Osteoblast (primary cell): ENCODE data around the gene ATP13A2. TPM values are rescaled to one million over a fixed set of nuclear protein-coding genes. Genes with fewer than 3 reads are reported as not detected.
A peak's percentile ranks its signal among the peaks of the same experiment; 100 is the strongest.

ENCODE experiments used
- DNase-seq: peaks from one replicate; pipeline ENCODE4 v3.0.0; 2011; ENCODE audit warnings: low spot score, mixed read lengths; ENCODE audit not compliant: insufficient read length; ENCODE audit errors: missing footprints
- H2AFZ ChIP-seq: 2 replicates; pipeline ENCODE4 v1.6.0; 2011; ENCODE audit warnings: mild to moderate bottlenecking, low read length
- H3K27ac ChIP-seq: 2 replicates; pipeline ENCODE4 v1.5.1; 2011; ENCODE audit warnings: mild to moderate bottlenecking, low read depth, low read length, moderate library complexity
- H3K27me3 ChIP-seq: 2 replicates; pipeline ENCODE4 v1.6.0; 2012; ENCODE audit warnings: mild to moderate bottlenecking, control low read depth, inconsistent platforms, low read length, moderate library complexity; ENCODE audit not compliant: insufficient read depth
- H3K36me3 ChIP-seq: 2 replicates; pipeline ENCODE4 v1.5.1; 2011; ENCODE audit warnings: mild to moderate bottlenecking, low read length, control low read depth, moderate library complexity; ENCODE audit not compliant: insufficient read depth
- H3K4me1 ChIP-seq: 2 replicates; pipeline ENCODE4 v1.5.1; 2011; ENCODE audit warnings: mild to moderate bottlenecking, low read length, control low read depth, moderate library complexity; ENCODE audit not compliant: insufficient read depth
- H3K4me2 ChIP-seq: 2 replicates; pipeline ENCODE4 v1.6.0; 2011; ENCODE audit warnings: mild to moderate bottlenecking, low read length; ENCODE audit not compliant: insufficient read depth
- H3K4me3 ChIP-seq: fragments of 200-600 bp; sonication (generic); 3 replicates; pipeline ENCODE4 v1.5.1; 2012; ENCODE audit warnings: mild to moderate bottlenecking, low read length, inconsistent platforms; ENCODE audit not compliant: insufficient read depth
- H3K79me2 ChIP-seq: 2 replicates; pipeline ENCODE4 v1.6.0; 2012; ENCODE audit warnings: mild to moderate bottlenecking, low read length, control low read depth, inconsistent platforms; ENCODE audit not compliant: insufficient read depth
- H3K9me3 ChIP-seq: 2 replicates; pipeline ENCODE4 v1.5.1; 2011; ENCODE audit warnings: low read depth, low read length, control low read depth
- H4K20me1 ChIP-seq: 2 replicates; pipeline ENCODE4 v1.6.0; 2012; ENCODE audit warnings: mild to moderate bottlenecking, low read length, control low read depth; ENCODE audit not compliant: insufficient read depth
- total RNA-seq: library from RNA; depleted of rRNA; stranded (reverse); fragments of >200 nt; gene quantifications from 2 replicates; pipeline ENCODE4 v1.2.3, GENCODE V29; 2012
- TF ChIP-seq, protein P1 (sequence below): IDR thresholded peaks from 2 replicates; pipeline ENCODE4 v1.5.1; 2011; ENCODE audit warnings: mild to moderate bottlenecking, low read depth, low read length, moderate library complexity; ENCODE audit errors: extremely low read depth

ATP13A2 gene
- total RNA-seq, 1 donor = 34.4 TPM

DNA sequence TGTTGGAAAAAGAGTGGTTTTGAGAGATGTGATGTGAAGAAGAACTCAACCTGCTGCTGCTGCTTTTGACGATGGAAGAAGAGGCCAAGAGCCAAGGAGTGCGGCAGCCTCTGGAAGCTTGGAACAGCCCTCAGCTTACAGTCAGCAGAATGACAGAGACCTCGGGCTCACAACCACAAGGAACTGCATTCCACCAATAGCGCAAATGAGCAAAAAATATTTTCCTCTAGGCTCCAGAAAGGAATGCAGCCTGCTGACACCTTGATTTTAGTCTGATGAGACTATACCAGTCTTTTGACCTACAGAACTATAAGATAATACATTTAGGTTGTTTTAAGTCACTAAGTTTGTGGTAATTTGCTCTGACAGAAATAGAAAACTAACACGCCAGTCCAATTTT, 31.9 kb upstream of the ATP13A2 start:
- H3K4me1 ChIP-seq = peaks cover 6% of the 10 kb centered on the region
- H3K27ac ChIP-seq = no peak overlapping the region
- no peak overlapping the region for H3K4me2 ChIP-seq
- H4K20me1 ChIP-seq = peaks cover 14% of the 10 kb centered on the region
- TF ChIP-seq, protein P1, sequence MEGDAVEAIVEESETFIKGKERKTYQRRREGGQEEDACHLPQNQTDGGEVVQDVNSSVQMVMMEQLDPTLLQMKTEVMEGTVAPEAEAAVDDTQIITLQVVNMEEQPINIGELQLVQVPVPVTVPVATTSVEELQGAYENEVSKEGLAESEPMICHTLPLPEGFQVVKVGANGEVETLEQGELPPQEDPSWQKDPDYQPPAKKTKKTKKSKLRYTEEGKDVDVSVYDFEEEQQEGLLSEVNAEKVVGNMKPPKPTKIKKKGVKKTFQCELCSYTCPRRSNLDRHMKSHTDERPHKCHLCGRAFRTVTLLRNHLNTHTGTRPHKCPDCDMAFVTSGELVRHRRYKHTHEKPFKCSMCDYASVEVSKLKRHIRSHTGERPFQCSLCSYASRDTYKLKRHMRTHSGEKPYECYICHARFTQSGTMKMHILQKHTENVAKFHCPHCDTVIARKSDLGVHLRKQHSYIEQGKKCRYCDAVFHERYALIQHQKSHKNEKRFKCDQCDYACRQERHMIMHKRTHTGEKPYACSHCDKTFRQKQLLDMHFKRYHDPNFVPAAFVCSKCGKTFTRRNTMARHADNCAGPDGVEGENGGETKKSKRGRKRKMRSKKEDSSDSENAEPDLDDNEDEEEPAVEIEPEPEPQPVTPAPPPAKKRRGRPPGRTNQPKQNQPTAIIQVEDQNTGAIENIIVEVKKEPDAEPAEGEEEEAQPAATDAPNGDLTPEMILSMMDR = no peak
- no peak for DNase-seq
- H3K27me3 ChIP-seq = no peaks in the 10 kb centered on the region
- no peak overlapping the region for H2AFZ ChIP-seq
- H3K4me3 ChIP-seq = no peak overlapping the region
- H3K79me2 ChIP-seq = peaks cover 41% of the 10 kb centered on the region
- peaks cover 45% of the 10 kb centered on the region for H3K36me3 ChIP-seq
- H3K9me3 ChIP-seq = no peaks in the 10 kb centered on the region

DNA sequence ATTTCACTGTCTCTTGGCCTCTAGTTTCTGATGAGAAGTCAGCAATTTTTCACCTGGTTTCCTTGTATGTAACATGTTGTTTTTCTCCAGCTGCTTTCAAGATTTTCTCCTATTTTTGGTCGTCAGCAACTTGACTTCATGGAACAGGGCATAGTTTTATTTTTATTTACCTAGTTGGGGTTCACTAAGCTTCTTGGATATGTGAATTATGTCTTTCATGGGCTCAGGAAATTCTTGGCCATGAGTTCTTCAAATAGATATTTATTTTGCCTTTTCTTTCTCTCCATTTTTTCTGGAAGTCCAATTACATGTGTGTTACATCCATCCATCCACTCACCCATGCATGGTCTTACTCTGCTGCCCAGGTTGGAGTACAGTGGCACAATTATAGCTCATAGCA, 28.4 kb upstream of the ATP13A2 start:
- Histone ChIP-seq H4K20me1 (no peaks in the 10 kb centered on the region), H3K4me2 (no peak overlapping the region), H3K79me2 (peaks cover 29% of the 10 kb centered on the region), H3K27ac (peak overlapping the region; percentile 31), H3K36me3 (peaks cover 52% of the 10 kb centered on the region), H2AFZ (no peak overlapping the region), H3K4me1 (no peaks in the 10 kb centered on the region), H3K4me3 (no peak overlapping the region), H3K27me3 (no peaks in the 10 kb centered on the region), H3K9me3 (no peaks in the 10 kb centered on the region)
- DNase-seq = no peak
- TF ChIP-seq, protein P1 = no peak

- Histone ChIP-seq H2AFZ (no peak overlapping the region), H3K36me3 (peaks cover 51% of the 10 kb centered on the region), H3K4me3 (no peak overlapping the region), H3K4me1 (no peaks in the 10 kb centered on the region), H3K27ac (no peak overlapping the region), H4K20me1 (no peaks in the 10 kb centered on the region), H3K79me2 (peaks cover 24% of the 10 kb centered on the region), H3K9me3 (no peaks in the 10 kb centered on the region), H3K4me2 (no peak overlapping the region), H3K27me3 (no peaks in the 10 kb centered on the region)
- TF ChIP-seq, protein P1 = no peak
- no peak for DNase-seq
Observed at GRCh38 chr1:17039522-17039921, 27.8 kb upstream of the ATP13A2 start.

- no peak overlapping the region for H3K4me3 ChIP-seq
- H2AFZ ChIP-seq = no peak overlapping the region
- H3K36me3 ChIP-seq = peaks cover 41% of the 10 kb centered on the region
- H3K4me2 ChIP-seq = no peak overlapping the region
- DNase-seq = no peak
- TF ChIP-seq, protein P1 = no peak
- no peaks in the 10 kb centered on the region for H3K4me1 ChIP-seq
- H3K9me3 ChIP-seq = no peaks in the 10 kb centered on the region
- no peaks in the 10 kb centered on the region for H3K27me3 ChIP-seq
- H3K27ac ChIP-seq = no peak overlapping the region
- H3K79me2 ChIP-seq = peaks cover 19% of the 10 kb centered on the region
- peaks cover 2% of the 10 kb centered on the region for H4K20me1 ChIP-seq
Observed at GRCh38 chr1:17033481-17033880, 21.8 kb upstream of the ATP13A2 start.
